Measurements from ENCODE around the gene ARID3B.
"Not testable (repeated sequence)": the region's sequence is repeated elsewhere in the genome, so short reads cannot be mapped to it uniquely, and the experiment has no call there.

Gene ARID3B

GRCh38 chr15:74578496-74578994 lies 37.5 kb downstream of the ARID3B start:
- DNase-seq = no peak

- no peak for DNase-seq
These were observed 38.0 kb downstream of the ARID3B start for GRCh38 chr15:74579001-74579400.

DNA sequence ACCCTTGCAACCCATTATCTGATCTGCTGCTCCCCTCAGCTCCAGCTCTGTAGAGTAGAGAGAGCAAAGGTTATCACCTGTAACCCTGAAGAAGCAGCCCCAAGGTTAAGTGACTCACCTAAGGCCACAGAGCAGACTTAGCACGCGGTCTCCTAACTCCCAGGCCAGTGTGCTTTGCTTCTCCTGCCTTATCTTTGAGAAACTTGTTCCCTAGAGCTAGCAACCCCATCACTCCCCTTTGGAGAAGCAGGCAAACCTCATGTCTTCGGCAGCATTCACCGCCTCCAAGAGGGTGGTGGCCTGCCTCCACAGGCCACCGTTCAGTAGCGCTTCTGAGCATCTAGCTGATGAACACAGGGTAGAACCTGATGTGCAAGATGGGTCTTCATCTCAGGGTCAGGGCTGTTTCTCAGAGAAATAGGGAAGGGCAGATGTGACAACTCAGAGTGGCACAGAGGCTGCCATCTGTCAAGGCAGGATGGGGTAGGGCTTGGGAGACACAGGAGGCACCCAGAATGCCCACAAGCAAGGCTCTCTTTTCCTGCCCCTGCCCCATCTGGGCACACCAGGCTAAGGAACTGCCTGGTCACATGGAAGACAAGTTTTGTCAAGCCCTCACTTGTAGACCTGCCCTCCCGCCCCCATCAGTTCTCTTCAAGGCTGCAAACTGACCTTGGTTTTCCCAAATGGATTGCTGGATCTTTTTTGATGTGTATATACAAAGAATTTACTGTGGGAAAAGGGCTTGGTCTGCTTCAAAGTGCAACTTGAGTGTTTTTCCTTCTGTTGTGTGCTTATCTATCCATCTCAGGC lies 39.7 kb downstream of the ARID3B start:
- DNase-seq = no peak

- DNase-seq = no peak
These were observed 43.2 kb downstream of the ARID3B start for GRCh38 chr15:74584204-74584603.

DNA sequence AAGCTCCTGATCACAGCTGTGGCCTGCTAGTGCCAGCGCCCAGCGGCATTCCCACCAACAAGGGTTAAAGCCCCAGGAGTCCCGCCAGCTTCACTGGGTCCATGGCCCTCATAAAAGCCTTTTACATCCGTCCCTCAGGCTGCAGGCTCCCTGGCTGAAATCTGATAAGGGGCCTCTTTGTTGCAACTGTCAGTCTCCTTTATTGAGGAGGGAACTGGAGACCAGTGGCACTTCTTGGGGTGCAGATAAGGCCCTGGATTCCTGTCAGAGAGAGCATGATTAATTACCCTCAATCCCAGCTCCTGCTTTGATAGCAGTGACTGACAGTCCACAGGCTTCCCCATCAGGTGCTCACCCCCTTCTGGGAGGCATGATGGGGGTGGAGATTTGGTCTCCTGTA lies 43.8 kb downstream of the ARID3B start:
- no peak for DNase-seq

GRCh38 chr15:74585191-74585590 lies 44.2 kb downstream of the ARID3B start:
- DNase-seq = no peak

- DNase-seq = no peak
These were observed 44.8 kb downstream of the ARID3B start for GRCh38 chr15:74585857-74586256.

GRCh38 chr15:74589826-74590225 lies 48.8 kb downstream of the ARID3B start:
- no peak for DNase-seq

DNA sequence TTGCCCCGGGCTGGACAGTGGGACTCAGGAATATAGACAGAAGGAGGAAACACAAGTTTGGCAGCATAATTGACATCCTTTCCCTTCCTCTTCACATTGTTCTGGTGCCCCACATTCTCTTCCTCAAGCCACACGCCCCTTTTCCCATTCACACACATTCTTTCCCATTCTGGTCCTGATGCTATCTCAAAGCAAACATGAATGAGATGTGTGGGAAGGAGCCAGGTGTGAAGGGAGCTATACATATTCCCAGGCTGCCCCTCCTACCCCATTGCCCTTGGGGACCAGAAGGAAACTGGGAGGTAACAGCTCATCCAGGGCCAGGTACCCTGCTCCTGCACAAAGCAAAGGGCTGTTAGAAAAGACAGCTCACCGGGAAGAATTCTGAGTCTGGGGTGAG lies 51.2 kb downstream of the ARID3B start:
- DNase-seq = no peak

DNA sequence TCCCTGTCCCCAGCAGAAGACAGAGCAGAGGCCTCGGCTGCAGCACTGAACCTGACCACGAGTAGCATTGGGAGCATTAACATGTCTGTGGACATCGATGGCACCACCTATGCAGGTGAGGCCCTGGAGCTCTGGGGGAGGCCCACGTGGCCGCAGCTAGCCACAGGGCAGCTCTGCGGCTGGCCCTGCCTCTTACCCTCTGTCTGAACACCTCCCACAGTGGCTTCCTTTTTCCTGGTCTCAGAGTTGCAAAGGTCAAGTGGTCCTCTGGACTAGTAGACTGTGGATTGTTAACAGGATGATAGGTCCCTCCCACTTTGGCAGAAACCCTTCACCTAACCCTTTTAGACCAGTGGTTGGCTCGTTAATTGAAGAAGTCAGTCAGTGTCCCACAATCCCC lies 52.1 kb downstream of the ARID3B start:
- no peak for DNase-seq

DNA sequence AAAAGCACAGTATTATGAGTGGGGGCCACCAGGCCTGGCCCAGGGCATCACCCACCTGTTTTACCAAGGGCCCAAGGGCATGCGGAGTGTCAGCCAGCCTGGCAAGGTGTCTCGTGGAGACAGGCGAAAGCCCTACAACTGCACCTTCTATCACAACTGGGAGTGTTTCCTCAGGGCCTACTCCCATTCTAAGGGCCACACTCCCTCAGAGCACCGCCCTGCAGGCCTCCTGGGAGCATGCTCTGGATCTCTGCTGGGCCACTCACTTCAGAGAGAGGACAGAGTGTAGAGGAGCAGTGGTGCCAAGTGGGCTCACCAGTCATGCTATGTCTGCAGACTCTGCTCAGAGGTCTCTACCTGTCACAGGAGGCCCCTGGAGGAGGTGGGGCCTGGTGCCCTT lies 53.4 kb downstream of the ARID3B start:
- DNase-seq = no peak

DNA sequence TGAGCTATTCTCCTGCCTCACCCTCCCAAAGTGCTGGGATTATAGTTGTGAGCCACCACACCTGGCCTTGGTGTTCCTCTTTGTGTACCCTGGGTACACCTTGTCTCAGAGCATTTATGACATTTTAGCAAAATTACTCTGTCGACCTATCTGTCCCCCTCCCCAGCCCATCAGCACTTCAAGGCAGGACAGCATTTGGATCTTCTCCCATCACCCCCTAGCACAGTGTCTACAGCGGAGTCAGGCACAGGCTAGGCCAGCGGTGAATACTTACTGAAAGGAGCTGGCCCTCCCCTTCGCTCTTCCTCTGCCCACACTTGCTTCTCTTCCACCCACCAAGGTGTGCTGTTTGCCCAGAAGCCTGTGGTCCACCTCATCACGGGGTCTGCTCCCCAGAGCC lies 54.3 kb downstream of the ARID3B start:
- no peak for DNase-seq

GRCh38 chr15:74596736-74597135 lies 55.7 kb downstream of the ARID3B start:
- DNase-seq = not testable (repeated sequence)

DNA sequence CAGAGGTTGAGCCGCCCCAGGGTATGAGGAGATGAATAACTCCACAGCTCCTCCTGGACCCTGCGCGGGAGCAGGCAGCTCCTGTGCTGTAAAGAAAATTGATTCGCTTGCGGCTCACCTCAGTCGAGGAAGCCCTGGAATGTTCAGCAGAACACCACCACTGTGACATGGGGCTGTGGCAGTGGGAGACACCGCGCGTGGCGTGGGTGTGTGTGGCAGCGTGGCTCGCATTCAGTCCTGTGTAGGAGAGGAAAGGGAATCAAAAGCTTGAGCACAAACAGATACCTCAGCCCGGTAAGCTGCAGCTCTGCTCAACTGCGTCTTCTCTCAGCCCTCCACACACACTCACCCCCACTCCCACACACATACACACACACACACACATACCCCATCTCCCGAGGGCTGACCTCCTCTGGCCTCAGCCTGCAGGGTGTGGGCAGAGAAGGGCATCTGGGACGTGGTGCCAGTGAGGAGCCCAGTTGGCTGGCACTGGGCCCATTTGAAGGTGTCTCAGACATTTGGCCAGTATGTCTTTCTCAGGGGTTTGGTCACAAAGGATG lies 56.2 kb downstream of the ARID3B start:
- DNase-seq = not testable (repeated sequence)

- peak; percentile 55 for DNase-seq
These were observed 57.3 kb downstream of the ARID3B start for GRCh38 chr15:74598126-74598842.

- no peak for DNase-seq
These were observed 58.1 kb downstream of the ARID3B start for GRCh38 chr15:74599156-74599555.

GRCh38 chr15:74603026-74603788 lies 62.2 kb downstream of the ARID3B start:
- DNase-seq = no peak

DNA sequence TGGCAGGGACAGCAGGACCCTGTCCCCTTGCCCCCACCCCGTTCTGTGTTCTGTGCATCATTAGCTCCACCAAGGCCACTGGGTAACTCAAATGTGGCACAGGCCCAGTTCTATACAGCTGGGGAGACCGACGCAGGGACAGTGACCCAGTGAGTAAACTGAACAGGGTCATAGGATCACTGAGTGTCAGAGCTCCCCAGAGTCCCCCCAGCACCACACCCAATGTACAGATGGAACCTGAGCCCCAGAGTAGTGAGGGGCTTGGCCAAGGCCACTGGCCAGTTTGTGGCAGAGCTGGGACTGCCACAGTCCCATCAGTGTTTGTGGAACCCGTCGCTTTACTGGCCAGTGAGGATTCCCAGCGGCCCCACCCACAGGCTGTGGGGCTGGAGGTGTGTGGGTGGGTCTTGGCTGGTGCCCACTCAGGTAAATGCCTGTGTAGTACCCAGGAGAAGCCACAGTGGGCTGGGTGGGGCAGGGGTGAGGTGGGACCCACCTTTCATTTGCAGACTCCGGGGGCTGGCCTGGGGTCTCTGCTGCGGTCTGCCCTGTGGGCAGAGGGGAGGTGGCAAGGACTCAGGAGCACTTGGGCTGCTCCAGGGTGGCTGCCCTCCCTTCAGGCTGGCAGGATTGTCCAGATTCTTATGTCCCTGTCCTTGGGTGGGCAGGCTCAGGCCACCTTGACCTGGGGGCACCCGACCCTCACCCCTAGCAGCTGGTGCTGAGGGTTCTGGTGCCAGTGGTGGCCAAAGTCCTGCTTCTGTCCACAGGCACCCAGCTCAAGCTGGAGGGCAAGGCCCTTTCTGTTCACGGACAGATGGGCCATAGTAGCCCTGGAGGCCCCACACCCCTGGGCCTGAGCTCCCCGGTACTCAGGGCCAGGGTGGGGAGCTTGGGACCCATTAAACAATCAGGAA lies 63.0 kb downstream of the ARID3B start:
- DNase-seq = no peak

DNA sequence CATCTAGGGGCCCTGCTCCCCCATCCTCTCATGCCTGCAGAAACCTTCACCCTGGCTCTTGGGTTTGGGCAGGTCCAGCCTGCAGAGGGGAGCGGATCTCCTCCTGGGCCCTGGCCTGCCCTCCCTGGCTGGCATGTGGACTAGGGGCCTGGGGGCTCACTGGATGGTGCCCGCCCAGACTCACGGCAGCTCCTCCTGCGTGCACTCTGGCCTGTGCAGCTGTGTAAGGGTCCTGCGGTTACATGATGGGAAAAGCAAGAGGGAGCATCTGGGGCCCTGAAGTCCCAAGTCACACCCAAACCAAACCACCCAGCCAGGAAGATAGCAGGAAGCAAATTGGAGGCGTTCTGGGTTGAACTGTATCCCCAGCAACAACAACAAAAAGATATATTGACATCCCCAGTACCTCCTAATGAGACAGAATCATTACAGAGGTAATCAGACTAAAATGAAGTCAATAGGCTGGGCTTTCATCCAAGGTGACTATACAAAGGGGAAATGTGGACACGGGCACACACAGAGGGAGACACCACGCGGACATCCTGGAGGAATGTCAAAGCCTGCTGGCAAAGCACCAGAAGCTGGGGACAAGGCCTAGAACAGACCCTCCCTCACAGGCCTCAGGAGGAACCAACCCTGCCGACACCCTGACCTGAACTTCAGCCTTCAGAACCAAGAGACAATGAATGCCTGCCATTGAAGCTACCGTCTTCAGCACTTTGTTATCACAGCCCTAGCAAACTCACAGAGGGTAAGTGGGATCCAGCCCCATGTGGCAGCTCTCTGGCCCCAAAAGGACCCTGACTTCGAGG lies 64.2 kb downstream of the ARID3B start:
- peak; percentile 21 for DNase-seq

DNA sequence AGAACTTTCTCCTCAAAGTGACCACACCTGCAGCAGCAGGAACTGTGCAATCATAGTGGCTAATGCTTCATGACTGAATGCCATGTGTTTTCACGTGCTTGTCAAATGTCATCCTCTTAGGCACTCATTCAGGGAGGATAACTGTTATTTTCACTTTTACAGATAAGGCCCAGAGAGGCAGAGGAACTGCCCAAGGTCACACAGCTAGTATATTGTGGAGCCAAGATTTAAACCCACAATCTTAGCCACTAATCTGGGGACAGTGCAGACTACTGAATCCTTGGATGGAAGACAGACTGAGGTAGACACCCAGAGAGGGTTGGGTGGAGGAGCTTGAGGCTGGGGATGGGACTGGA lies 64.8 kb downstream of the ARID3B start:
- no peak for DNase-seq

DNA sequence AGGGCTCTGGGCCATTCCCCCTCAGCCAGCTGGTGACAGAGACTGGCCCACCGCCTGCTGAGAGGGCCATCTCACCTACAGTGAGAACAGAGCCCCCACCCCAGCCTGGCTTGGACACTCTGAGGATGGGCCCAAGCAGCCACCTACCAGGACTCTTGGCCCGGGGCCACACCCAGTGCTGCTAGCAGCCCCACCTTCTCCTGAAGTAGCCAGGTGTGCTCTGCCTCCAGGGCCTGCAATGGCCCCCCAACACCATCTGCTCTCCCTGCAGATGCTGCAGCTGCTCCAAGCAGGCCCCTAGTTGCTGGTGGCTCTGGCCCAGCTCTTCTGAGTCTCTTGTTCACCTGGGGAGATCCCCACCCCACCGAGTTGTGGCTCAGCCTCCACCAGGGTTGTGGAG lies 67.8 kb downstream of the ARID3B start:
- no peak for DNase-seq
